Parathyroid adenoma (tissue), 2 donors: ENCODE measurements around the gene DGKQ.

ENCODE experiments used
- H2AFZ ChIP-seq: fragments of 300-600 bp; sonication (generic); one replicate; pipeline ENCODE4 v1.7.0; 2017; ENCODE audit warnings: antibody characterized with exemption, mild to moderate bottlenecking
- H3K27ac ChIP-seq: fragments of 300-600 bp; sonication (generic); one replicate; pipeline ENCODE4 v1.7.0; 2017
- H3K27me3 ChIP-seq: fragments of 300-600 bp; sonication (generic); one replicate; pipeline ENCODE4 v1.7.0; 2017; ENCODE audit warnings: low read length; ENCODE audit not compliant: control insufficient read depth, insufficient read depth
- H3K36me3 ChIP-seq: fragments of 300-600 bp; sonication (generic); one replicate; pipeline ENCODE4 v1.7.0; 2017; ENCODE audit warnings: low read length; ENCODE audit not compliant: control insufficient read depth, insufficient read depth
- H3K4me1 ChIP-seq: fragments of 300-600 bp; sonication (generic); one replicate; pipeline ENCODE4 v1.7.0; 2017; ENCODE audit warnings: control low read depth
- H3K4me2 ChIP-seq: fragments of 300-600 bp; sonication (generic); one replicate; pipeline ENCODE4 v1.7.0; 2017; ENCODE audit warnings: low read length
- H3K4me3 ChIP-seq: fragments of 300-600 bp; sonication (generic); one replicate; pipeline ENCODE4 v1.7.0; 2017; ENCODE audit warnings: low read depth, low read length
- H3K79me2 ChIP-seq: fragments of 300-600 bp; sonication (generic); one replicate; pipeline ENCODE4 v1.7.0; 2017; ENCODE audit warnings: control low read depth
- H3K9ac ChIP-seq: fragments of 300-600 bp; sonication (generic); one replicate; pipeline ENCODE4 v1.7.0; 2017; ENCODE audit warnings: mild to moderate bottlenecking
- H3K9me3 ChIP-seq: fragments of 300-600 bp; sonication (generic); one replicate; pipeline ENCODE4 v1.7.0; 2017; ENCODE audit warnings: low read length; ENCODE audit not compliant: control insufficient read depth
- TF ChIP-seq, protein P1 (sequence below): fragments of 300-600 bp; sonication (generic); IDR thresholded peaks from one replicate; pipeline ENCODE4 v1.7.0; 2017; ENCODE audit warnings: antibody characterized with exemption, mild to moderate bottlenecking
- donor health status: primary hyperparathyroidism.

Gene DGKQ

DNA sequence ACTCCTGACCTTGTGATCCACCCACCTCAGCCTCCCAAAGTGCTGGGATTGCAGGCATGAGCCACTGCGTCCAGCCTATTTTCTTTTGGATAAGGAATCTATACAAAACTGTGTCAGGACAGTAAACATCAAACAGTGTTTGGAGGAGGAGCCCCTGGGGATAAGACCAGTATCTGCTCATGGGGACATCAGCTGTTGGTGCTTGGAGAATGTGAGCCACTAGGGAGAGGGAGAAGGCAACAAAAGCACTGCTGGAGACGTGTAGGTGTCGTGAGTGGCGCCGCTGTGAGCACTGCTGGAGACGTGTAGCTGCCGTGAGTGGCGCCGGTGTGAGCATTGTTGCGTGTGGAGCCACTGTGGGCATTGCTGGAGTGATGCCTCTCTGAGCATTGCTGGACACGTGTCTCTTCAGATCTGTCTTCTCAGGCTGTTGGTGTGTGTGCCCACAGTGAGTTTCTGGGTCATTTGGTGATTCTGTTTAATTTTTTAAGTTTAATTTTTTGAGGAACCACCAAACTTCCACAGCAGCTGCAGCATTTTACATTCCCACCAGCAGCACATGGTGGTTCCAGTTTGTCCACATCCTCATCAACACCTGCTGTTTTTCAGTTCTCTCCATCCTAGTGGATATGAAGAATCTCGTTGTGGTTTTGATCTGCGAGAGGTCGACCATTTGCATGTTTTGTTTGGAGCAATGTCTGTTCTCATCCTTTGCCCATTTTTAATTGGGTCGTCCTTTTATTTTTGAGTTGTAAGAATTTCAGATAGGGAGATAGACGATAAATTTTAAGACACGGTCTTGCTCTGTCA is 19.0 kb downstream of the DGKQ start:
- Histone ChIP-seq H3K79me2 (no peaks in the 10 kb centered on the region), H3K27ac (no peak overlapping the region), H2AFZ (no peak overlapping the region), H3K9me3 (no peaks in the 10 kb centered on the region), H3K4me2 (no peak overlapping the region), H3K27me3 (no peaks in the 10 kb centered on the region), H3K9ac (no peak overlapping the region), H3K4me3 (no peak overlapping the region), H3K4me1 (no peaks in the 10 kb centered on the region), H3K36me3 (no peaks in the 10 kb centered on the region)
- TF ChIP-seq, protein P1, sequence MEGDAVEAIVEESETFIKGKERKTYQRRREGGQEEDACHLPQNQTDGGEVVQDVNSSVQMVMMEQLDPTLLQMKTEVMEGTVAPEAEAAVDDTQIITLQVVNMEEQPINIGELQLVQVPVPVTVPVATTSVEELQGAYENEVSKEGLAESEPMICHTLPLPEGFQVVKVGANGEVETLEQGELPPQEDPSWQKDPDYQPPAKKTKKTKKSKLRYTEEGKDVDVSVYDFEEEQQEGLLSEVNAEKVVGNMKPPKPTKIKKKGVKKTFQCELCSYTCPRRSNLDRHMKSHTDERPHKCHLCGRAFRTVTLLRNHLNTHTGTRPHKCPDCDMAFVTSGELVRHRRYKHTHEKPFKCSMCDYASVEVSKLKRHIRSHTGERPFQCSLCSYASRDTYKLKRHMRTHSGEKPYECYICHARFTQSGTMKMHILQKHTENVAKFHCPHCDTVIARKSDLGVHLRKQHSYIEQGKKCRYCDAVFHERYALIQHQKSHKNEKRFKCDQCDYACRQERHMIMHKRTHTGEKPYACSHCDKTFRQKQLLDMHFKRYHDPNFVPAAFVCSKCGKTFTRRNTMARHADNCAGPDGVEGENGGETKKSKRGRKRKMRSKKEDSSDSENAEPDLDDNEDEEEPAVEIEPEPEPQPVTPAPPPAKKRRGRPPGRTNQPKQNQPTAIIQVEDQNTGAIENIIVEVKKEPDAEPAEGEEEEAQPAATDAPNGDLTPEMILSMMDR: no peak

DNA sequence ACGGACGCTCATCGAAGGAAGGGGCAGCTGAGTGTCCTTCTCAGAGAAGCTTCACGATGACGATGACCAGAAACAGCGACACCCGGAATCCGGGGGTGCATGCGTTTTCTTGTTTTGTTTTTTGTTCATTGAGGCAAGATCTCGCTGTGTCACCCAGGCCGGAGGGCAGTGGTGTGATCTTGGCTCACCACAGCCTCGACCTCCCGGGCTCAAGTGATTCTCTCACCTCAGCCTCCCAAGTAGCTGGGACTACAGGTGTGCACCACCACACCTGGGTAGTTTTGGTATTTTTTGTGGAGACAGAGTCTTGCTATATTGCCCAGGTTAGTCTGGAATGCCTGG is 19.8 kb downstream of the DGKQ start:
- Histone ChIP-seq H3K4me1 (no peaks in the 10 kb centered on the region), H3K36me3 (no peaks in the 10 kb centered on the region), H3K27me3 (no peaks in the 10 kb centered on the region), H3K9ac (no peak overlapping the region), H3K27ac (no peak overlapping the region), H3K4me3 (no peak overlapping the region), H3K79me2 (no peaks in the 10 kb centered on the region), H3K9me3 (no peaks in the 10 kb centered on the region), H3K4me2 (no peak overlapping the region), H2AFZ (no peak overlapping the region)
- TF ChIP-seq, protein P1: no peak

DNA sequence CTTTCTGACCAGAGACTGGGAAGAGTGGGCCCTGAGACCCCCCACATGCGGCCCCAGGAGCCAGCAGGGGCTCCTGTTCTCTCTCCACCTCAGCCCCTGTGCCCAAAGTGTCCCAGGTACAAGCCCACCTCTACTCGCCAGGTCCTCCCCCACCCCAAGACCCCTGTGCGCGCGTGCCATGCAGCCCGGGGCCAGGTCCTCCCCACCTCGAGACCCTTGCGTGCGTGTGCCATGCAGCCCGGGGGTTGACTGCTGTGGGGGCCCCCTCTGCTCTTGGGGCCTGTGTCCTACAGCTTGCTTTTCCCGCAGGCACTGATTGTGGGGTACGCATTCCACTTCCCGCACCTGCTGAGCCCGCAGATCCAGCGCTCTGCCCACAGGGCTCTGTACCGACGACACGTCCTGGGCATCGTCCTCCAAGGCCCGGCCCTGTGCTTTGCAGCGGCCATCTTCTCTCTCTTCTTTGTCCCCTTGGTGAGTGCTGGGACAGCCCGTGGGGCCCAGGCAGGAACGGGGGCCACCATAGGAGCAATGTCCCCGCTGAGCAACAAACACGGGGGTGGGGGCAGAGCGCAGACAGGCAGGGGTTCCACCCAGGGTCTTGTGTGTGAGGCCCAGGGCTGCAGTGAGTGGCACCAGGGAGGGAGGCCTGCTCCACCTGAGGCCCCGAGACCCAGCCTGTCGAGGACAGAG is 20.3 kb downstream of the DGKQ start:
- no peak overlapping the region for H2AFZ ChIP-seq
- H3K4me3 ChIP-seq: no peak overlapping the region
- no peaks in the 10 kb centered on the region for H3K36me3 ChIP-seq
- TF ChIP-seq, protein P1: no peak
- H3K4me1 ChIP-seq: no peaks in the 10 kb centered on the region
- no peaks in the 10 kb centered on the region for H3K9me3 ChIP-seq
- no peak overlapping the region for H3K4me2 ChIP-seq
- H3K79me2 ChIP-seq: no peaks in the 10 kb centered on the region
- H3K9ac ChIP-seq: no peak overlapping the region
- no peak overlapping the region for H3K27ac ChIP-seq
- no peaks in the 10 kb centered on the region for H3K27me3 ChIP-seq

DNA sequence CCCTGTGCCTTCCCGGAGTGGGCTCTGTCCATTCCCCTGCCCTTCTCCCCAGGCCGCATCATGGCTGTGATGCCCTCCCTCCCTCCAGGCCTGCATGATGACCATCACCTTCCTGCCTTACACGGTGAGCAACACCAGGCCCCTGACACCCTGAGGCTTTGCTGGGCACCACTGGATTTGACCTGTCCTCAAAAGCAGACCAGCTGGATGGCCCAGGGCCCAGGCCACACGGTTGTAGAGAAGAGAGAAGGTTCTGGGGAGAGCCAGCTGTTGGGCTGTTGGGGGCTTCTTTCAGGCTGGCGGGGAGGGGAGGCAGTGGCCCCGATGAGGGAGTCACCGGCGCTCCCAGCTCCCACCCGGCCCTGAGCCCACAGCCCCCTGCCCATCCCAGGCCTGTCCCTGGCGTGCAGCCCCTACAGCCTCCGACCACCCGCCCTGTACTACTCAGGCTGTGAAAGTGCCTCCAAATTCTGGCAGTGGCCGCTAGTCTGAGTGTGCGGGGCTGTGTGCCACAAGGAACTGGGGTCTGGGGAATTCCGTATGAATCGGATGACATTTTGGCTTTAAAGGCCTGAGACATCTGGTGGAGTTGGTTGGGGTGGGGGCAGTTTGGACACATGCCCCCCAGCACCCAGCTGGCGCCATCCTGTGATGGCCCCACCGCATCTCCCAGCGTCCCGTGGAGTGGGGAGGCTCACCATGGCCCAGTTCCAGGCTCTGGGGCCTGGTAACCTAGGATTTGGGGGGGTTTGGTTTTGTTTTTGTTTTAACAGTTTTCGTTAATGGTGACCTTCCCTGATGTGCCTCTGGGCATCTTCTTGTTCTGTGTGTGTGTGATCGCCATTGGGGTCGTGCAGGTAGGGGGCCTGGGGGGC is 21.5 kb downstream of the DGKQ start:
- TF ChIP-seq, protein P1: no peak

More for the DNA sequence above, 21.5 kb downstream of the DGKQ start:
- H3K4me1 ChIP-seq: no peaks in the 10 kb centered on the region
- no peak overlapping the region for H3K27ac ChIP-seq
- no peaks in the 10 kb centered on the region for H3K36me3 ChIP-seq
- no peak overlapping the region for H3K4me3 ChIP-seq
- no peaks in the 10 kb centered on the region for H3K27me3 ChIP-seq
- H3K9me3 ChIP-seq: no peaks in the 10 kb centered on the region
- H3K9ac ChIP-seq: no peak overlapping the region
- no peak overlapping the region for H3K4me2 ChIP-seq
- H3K79me2 ChIP-seq: no peaks in the 10 kb centered on the region
- H2AFZ ChIP-seq: no peak overlapping the region
